Muscle layer of duodenum (tissue), 2 donors: ENCODE data around the gene PPIC.

Experiments used
- H3K27ac ChIP-seq: one replicate; pipeline ENCODE4 v1.7.0; 2013; ENCODE audit warnings: mild to moderate bottlenecking, low read length
- H3K27me3 ChIP-seq: one replicate; pipeline ENCODE4 v1.7.0; 2013; ENCODE audit warnings: low read depth, mild to moderate bottlenecking, control low read depth, low read length
- H3K36me3 ChIP-seq, 2 donors: one replicate each; pipeline ENCODE4 v1.7.0; 2013; ENCODE audit warnings: low read length in 2 of 2, control low read depth in 1 of 2, mild to moderate bottlenecking in 1 of 2; ENCODE audit not compliant: insufficient read depth in 2 of 2, control insufficient read depth in 1 of 2
- H3K4me1 ChIP-seq, 2 donors: one replicate each; pipeline ENCODE4 v1.7.0; 2013; ENCODE audit warnings: low read length in 2 of 2, mild to moderate bottlenecking in 2 of 2, control low read depth in 1 of 2, moderate library complexity in 1 of 2; ENCODE audit not compliant: insufficient read depth in 2 of 2, control insufficient read depth in 1 of 2
- H3K4me3 ChIP-seq, 2 donors: one replicate each; pipeline ENCODE4 v1.7.0; 2013; ENCODE audit warnings: low read length in 2 of 2, low read depth in 1 of 2, mild to moderate bottlenecking in 1 of 2
- H3K9me3 ChIP-seq, 2 donors: one replicate each; pipeline ENCODE4 v1.7.0; 2013; ENCODE audit warnings: low read length in 2 of 2, control low read depth in 1 of 2, mild to moderate bottlenecking in 1 of 2; ENCODE audit not compliant: control insufficient read depth in 1 of 2
- donor health status: healthy.

Gene PPIC

GRCh38 chr5:123047706-123048105 lies 11.2 kb upstream of the PPIC start:
- H3K27ac ChIP-seq, result no peak overlapping the region
- no peaks in the 10 kb centered on the region for H3K36me3 ChIP-seq
- H3K4me3 ChIP-seq, result no peak overlapping the region
- H3K27me3 ChIP-seq, result no peaks in the 10 kb centered on the region
- H3K4me1 ChIP-seq, result no peaks in the 10 kb centered on the region
- H3K9me3 ChIP-seq, result peaks cover 0 to 3% of the 10 kb centered on the region in 2 donors

- no peaks in the 10 kb centered on the region for H3K4me1 ChIP-seq
- no peaks in the 10 kb centered on the region for H3K27me3 ChIP-seq
- no peaks in the 10 kb centered on the region for H3K9me3 ChIP-seq
- H3K4me3 ChIP-seq, result no peak overlapping the region
- no peaks in the 10 kb centered on the region for H3K36me3 ChIP-seq
- no peak overlapping the region for H3K27ac ChIP-seq
These were observed 9.7 kb upstream of the PPIC start for GRCh38 chr5:123046222-123046621.

- Histone ChIP-seq H3K4me1 (no peaks in the 10 kb centered on the region), H3K4me3 (no peak overlapping the region), H3K27me3 (no peaks in the 10 kb centered on the region), H3K9me3 (no peaks in the 10 kb centered on the region), H3K36me3 (no peaks in the 10 kb centered on the region), H3K27ac (no peak overlapping the region)
These were observed 8.5 kb upstream of the PPIC start for GRCh38 chr5:123044926-123045617.

GRCh38 chr5:123039673-123040072 lies 3.1 kb upstream of the PPIC start:
- Histone ChIP-seq H3K27me3 (no peaks in the 10 kb centered on the region), H3K36me3 (no peaks in the 10 kb centered on the region), H3K9me3 (no peaks in the 10 kb centered on the region), H3K4me3 (no peak overlapping the region), H3K4me1 (peaks cover 4 to 7% of the 10 kb centered on the region in 2 donors), H3K27ac (no peak overlapping the region)

- Histone ChIP-seq H3K4me3 (peak overlapping the region; percentile 78 to 89), H3K4me1 (peaks cover 6 to 7% of the 10 kb centered on the region in 2 donors), H3K27ac (peak overlapping the region; percentile 88), H3K27me3 (no peaks in the 10 kb centered on the region), H3K9me3 (no peaks in the 10 kb centered on the region), H3K36me3 (no peaks in the 10 kb centered on the region)
These were observed 536 bp upstream of the PPIC start for GRCh38 chr5:123037104-123037418.

GRCh38 chr5:123035918-123036390 lies 571 bp downstream of the PPIC start:
- H3K27me3 ChIP-seq, result no peaks in the 10 kb centered on the region
- no peak overlapping the region for H3K27ac ChIP-seq
- H3K4me1 ChIP-seq, result peaks cover 6 to 7% of the 10 kb centered on the region in 2 donors
- H3K9me3 ChIP-seq, result no peaks in the 10 kb centered on the region
- H3K36me3 ChIP-seq, result no peaks in the 10 kb centered on the region
- H3K4me3 ChIP-seq, result peak overlapping the region; percentile 78 to 89

- H3K27ac ChIP-seq, result no peak overlapping the region
- H3K27me3 ChIP-seq, result no peaks in the 10 kb centered on the region
- H3K4me3 ChIP-seq, result peak overlapping the region; percentile 78 to 89
- H3K9me3 ChIP-seq, result no peaks in the 10 kb centered on the region
- no peaks in the 10 kb centered on the region for H3K36me3 ChIP-seq
- H3K4me1 ChIP-seq, result peaks cover 6 to 7% of the 10 kb centered on the region in 2 donors
These were observed 1.1 kb downstream of the PPIC start for GRCh38 chr5:123035360-123035917.

GRCh38 chr5:123033157-123033671 lies 3.3 kb downstream of the PPIC start:
- Histone ChIP-seq H3K36me3 (peaks cover under 1 to 5% of the 10 kb centered on the region in 2 donors), H3K9me3 (no peaks in the 10 kb centered on the region), H3K27ac (no peak overlapping the region), H3K27me3 (no peaks in the 10 kb centered on the region), H3K4me3 (no peak overlapping the region), H3K4me1 (peaks cover 6 to 7% of the 10 kb centered on the region in 2 donors)

GRCh38 chr5:123028222-123028621 lies 8.3 kb downstream of the PPIC start:
- no peak overlapping the region for H3K4me3 ChIP-seq
- no peak overlapping the region for H3K27ac ChIP-seq
- H3K27me3 ChIP-seq, result no peaks in the 10 kb centered on the region
- no peaks in the 10 kb centered on the region for H3K9me3 ChIP-seq
- H3K36me3 ChIP-seq, result peaks cover 25 to 26% of the 10 kb centered on the region in 2 donors
- no peaks in the 10 kb centered on the region for H3K4me1 ChIP-seq

- H3K27me3 ChIP-seq, result no peaks in the 10 kb centered on the region
- H3K9me3 ChIP-seq, result no peaks in the 10 kb centered on the region
- H3K36me3 ChIP-seq, result no peaks in the 10 kb centered on the region
- no peaks in the 10 kb centered on the region for H3K4me1 ChIP-seq
- no peak overlapping the region for H3K4me3 ChIP-seq
- H3K27ac ChIP-seq, result no peak overlapping the region
These were observed 21.8 kb downstream of the PPIC start for GRCh38 chr5:123014689-123015088.

GRCh38 chr5:123012321-123012720 lies 24.2 kb downstream of the PPIC start:
- H3K27ac ChIP-seq, result no peak overlapping the region
- no peak overlapping the region for H3K4me3 ChIP-seq
- no peaks in the 10 kb centered on the region for H3K9me3 ChIP-seq
- H3K36me3 ChIP-seq, result no peaks in the 10 kb centered on the region
- no peaks in the 10 kb centered on the region for H3K27me3 ChIP-seq
- no peaks in the 10 kb centered on the region for H3K4me1 ChIP-seq
